ENCODE measurements around the gene ACSBG1. TPM values are rescaled to one million over a fixed set of nuclear protein-coding genes. Genes with fewer than 3 reads are reported as not detected.
"Not testable (repeated sequence)": the region's sequence is repeated elsewhere in the genome, so short reads cannot be mapped to it uniquely, and the experiment has no call there.

Gene ACSBG1
- total RNA-seq, 1 donor from 2014 or later = not detected

GRCh38 chr15:78247911-78248310 lies 13.5 kb upstream of the ACSBG1 start:
- Histone ChIP-seq H3K4me3 (no peak overlapping the region), H3K9me3 (no peaks in the 10 kb centered on the region), H3K27ac (no peak overlapping the region), H3K36me3 (no peaks in the 10 kb centered on the region), H3K4me1 (no peaks in the 10 kb centered on the region), H3K27me3 (no peaks in the 10 kb centered on the region)
- DNase-seq (ENCODE audit: low spot score in 2 of 2) = no peak
- intact Hi-C loops (cut with DNase I) = no loop called here
- TF ChIP-seq CTCF (IDR thresholded peaks at IDR 0.05) = no peak

- intact Hi-C loops (cut with DNase I); H3K4me1 ChIP-seq; H3K36me3 ChIP-seq; H3K4me3 ChIP-seq; H3K27ac ChIP-seq; DNase-seq (ENCODE audit: low spot score in 2 of 2); H3K9me3 ChIP-seq; H3K27me3 ChIP-seq: not testable (repeated sequence)
Observed at GRCh38 chr15:78245976-78246620, 11.7 kb upstream of the ACSBG1 start.

GRCh38 chr15:78245392-78245791 lies 11.0 kb upstream of the ACSBG1 start:
- H3K27me3 ChIP-seq; H3K36me3 ChIP-seq; DNase-seq (ENCODE audit: low spot score in 2 of 2); H3K9me3 ChIP-seq; H3K4me3 ChIP-seq; intact Hi-C loops (cut with DNase I); H3K4me1 ChIP-seq; H3K27ac ChIP-seq: not testable (repeated sequence)

- Histone ChIP-seq H3K27me3 (no peaks in the 10 kb centered on the region), H3K4me3 (no peak overlapping the region), H3K4me1 (no peaks in the 10 kb centered on the region), H3K27ac (no peak overlapping the region), H3K9me3 (no peaks in the 10 kb centered on the region), H3K36me3 (no peaks in the 10 kb centered on the region)
- TF ChIP-seq CTCF (IDR thresholded peaks at IDR 0.05) = no peak
- peak in 1 of 2 donors; percentile 31 for DNase-seq (ENCODE audit: low spot score in 2 of 2)
- intact Hi-C loops (cut with DNase I) = no loop called here
Observed at GRCh38 chr15:78244893-78245292, 10.5 kb upstream of the ACSBG1 start.

GRCh38 chr15:78244101-78244500 lies 9.7 kb upstream of the ACSBG1 start:
- H3K9me3 ChIP-seq = no peaks in the 10 kb centered on the region
- H3K4me3 ChIP-seq = no peak overlapping the region
- intact Hi-C loops (cut with DNase I) = no loop called here
- no peaks in the 10 kb centered on the region for H3K27me3 ChIP-seq
- no peaks in the 10 kb centered on the region for H3K36me3 ChIP-seq
- TF ChIP-seq CTCF (IDR thresholded peaks at IDR 0.05) = no peak
- H3K4me1 ChIP-seq = no peaks in the 10 kb centered on the region
- H3K27ac ChIP-seq = no peak overlapping the region
- peak in 1 of 2 donors; percentile 38 for DNase-seq (ENCODE audit: low spot score in 2 of 2)

GRCh38 chr15:78243491-78243941 lies 9.2 kb upstream of the ACSBG1 start:
- Histone ChIP-seq H3K36me3 (no peaks in the 10 kb centered on the region), H3K9me3 (no peaks in the 10 kb centered on the region), H3K27ac (no peak overlapping the region), H3K4me1 (no peaks in the 10 kb centered on the region), H3K4me3 (no peak overlapping the region), H3K27me3 (no peaks in the 10 kb centered on the region)
- no peak for TF ChIP-seq CTCF (IDR thresholded peaks at IDR 0.05)
- peak in 1 of 2 donors; percentile 59 for DNase-seq (ENCODE audit: low spot score in 2 of 2)
- intact Hi-C loops (cut with DNase I) = no loop called here

- TF ChIP-seq CTCF (IDR thresholded peaks at IDR 0.05) = no peak
- Histone ChIP-seq H3K9me3 (no peaks in the 10 kb centered on the region), H3K27me3 (no peaks in the 10 kb centered on the region), H3K36me3 (no peaks in the 10 kb centered on the region), H3K4me1 (no peaks in the 10 kb centered on the region), H3K27ac (no peak overlapping the region), H3K4me3 (no peak overlapping the region)
- intact Hi-C loops (cut with DNase I) = no loop called here
- peak in 1 of 2 donors; percentile 45 for DNase-seq (ENCODE audit: low spot score in 2 of 2)
Observed at GRCh38 chr15:78243058-78243457, 8.7 kb upstream of the ACSBG1 start.
